Posterior vena cava (tissue), 2 donors: ENCODE measurements around the gene CGGBP1. TPM values are rescaled to one million over a fixed set of nuclear protein-coding genes. Genes with fewer than 3 reads are reported as not detected.

Experiments
- DNase-seq: peaks from one replicate; pipeline ENCODE4 v3.0.0-alpha.2; 2020; ENCODE audit warnings: low spot score
- intact Hi-C, 2 donors: fragments of 100-400 bp; cut with DNase I; formaldehyde crosslinking; loops; one replicate each; pipeline versions ENCODE4 v1.14.1 to v1.14.2; 2022 to 2023
- long read RNA-seq, 2 donors: library from polyadenylated mRNA; unstranded; transcript quantifications; one replicate each; pipeline ENCODE4 v2.0.0, GENCODE V29; 2020 to 2021
- total RNA-seq, 2 donors: library from RNA; stranded (reverse); fragmentation: NEBNext Ultra II Directional; extraction: Animal tissue kit (Norgen Biotek cat#: 25700); gene quantifications; one replicate each; pipeline ENCODE4 v1.2.1, GENCODE V29; 2021
- donor health status: DM: yes; HTN: yes; CAD: no.
- donor health status: DM: yes; HTN: yes; CAD: no.

Gene CGGBP1
- total RNA-seq, result 10 to 100 TPM; 52.7 to 58.4 TPM
- long read RNA-seq, donor 1, full-length matches to known transcripts, result 20 of 32 reads
- long read RNA-seq, donor 1, partial matches to known transcripts, result 0 of 32 reads
- long read RNA-seq, donor 1, other reads (novel, unspliced or antisense), result 12 of 32 reads
- long read RNA-seq, donor 2, full-length matches to known transcripts, result 19 of 21 reads
- long read RNA-seq, donor 2, partial matches to known transcripts, result 1 of 21 reads
- long read RNA-seq, donor 2, other reads (novel, unspliced or antisense), result 1 of 21 reads

- intact Hi-C loops, result no loop called here
- DNase-seq, result peak; percentile 99
These were observed at the start of gene CGGBP1, which contains the start of gene ZNF654 for GRCh38 chr3:88058581-88059379. TSS of gene CGGBP1 (minus strand) at chr3:88059005. CDS start at chr3:88055976, 3,029 bp downstream. TSS of gene ZNF654 (plus strand) at chr3:88059255. CDS start at chr3:88059320, 65 bp downstream.

GRCh38 chr3:88105325-88105724 lies 46.5 kb upstream of the CGGBP1 start:
- intact Hi-C loops, result no loop called here
- no peak for DNase-seq

GRCh38 chr3:88101142-88101541 lies 42.3 kb upstream of the CGGBP1 start:
- DNase-seq, result no peak
- intact Hi-C loops, result no loop called here

- intact Hi-C loops, result no loop called here
- no peak for DNase-seq
These were observed 34.5 kb upstream of the CGGBP1 start for GRCh38 chr3:88093266-88093665.

GRCh38 chr3:88092270-88092669 lies 33.5 kb upstream of the CGGBP1 start:
- no peak for DNase-seq
- intact Hi-C loops, result no loop called here

- intact Hi-C loops, result no loop called here
These were observed 31.9 kb upstream of the CGGBP1 start for GRCh38 chr3:88090681-88091080.

DNA sequence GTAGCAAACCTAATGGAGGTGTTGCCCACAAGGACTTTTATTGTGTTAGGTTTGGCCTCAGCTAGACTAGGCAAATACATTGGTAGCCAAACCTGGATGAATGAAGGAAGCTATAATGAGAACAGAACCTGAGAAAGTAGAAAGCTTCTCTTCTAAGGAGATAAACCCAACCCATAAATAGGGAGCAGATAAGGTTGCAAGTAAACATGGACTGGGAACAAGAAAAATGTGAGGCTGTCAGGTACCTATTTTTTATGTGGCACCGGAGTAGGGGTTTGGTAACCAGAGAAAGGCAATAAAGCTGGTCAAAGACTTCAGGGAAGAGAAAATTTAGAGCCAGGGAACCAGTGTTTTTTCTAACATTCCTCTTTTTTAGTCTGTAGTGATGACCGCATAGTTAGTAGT lies 25.3 kb upstream of the CGGBP1 start:
- intact Hi-C loops, result no loop called here
- DNase-seq, result no peak

More at GRCh38 chr3:88090681-88091080, 31.9 kb upstream of the CGGBP1 start:
- no peak for DNase-seq

DNA sequence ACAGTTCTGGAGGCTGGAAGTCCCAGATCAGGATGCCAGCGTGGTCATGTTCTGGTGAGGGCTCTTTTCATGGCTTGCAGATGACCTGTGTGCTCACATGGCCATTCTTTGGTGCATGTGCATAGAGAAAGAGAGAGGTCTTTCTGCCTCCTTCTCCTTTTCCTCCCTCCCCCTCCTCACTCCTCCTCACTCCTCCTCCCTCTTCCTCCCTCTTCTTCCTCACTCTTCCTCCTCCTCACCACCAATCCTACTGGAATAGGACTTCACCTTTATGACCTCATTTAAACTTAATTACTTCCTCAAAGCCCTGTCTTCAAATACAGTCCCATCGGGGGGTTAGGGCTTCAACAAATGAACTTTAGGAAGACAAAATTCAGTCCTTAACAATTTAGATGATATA lies 24.0 kb upstream of the CGGBP1 start:
- intact Hi-C loops, result no loop called here
- DNase-seq, result no peak

- DNase-seq, result no peak
- intact Hi-C loops, result no loop called here
These were observed 20.1 kb upstream of the CGGBP1 start for GRCh38 chr3:88078932-88079331.

GRCh38 chr3:88076712-88077111 lies 17.9 kb upstream of the CGGBP1 start:
- intact Hi-C loops, result no loop called here
- no peak for DNase-seq

DNA sequence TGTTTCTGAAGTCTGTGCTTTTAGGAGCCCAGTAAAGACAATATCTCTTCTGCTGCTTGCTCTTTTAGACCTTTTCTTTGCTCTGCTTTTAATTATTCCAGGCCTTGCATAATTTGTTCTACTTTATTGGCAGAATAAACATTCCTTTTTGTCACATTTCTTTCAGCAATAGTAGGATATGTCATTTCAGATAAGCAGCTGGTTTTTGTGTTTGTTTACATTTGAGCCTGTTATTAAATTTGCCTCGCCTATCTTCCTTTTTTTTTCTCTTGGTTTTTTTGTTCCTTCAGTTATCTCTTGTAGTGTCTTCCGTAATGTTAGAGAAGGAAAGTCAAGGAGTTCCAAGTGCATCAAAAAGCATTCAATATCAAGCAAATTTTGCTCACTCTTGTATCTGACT lies 16.7 kb upstream of the CGGBP1 start:
- DNase-seq, result no peak
- intact Hi-C loops, result no loop called here

DNA sequence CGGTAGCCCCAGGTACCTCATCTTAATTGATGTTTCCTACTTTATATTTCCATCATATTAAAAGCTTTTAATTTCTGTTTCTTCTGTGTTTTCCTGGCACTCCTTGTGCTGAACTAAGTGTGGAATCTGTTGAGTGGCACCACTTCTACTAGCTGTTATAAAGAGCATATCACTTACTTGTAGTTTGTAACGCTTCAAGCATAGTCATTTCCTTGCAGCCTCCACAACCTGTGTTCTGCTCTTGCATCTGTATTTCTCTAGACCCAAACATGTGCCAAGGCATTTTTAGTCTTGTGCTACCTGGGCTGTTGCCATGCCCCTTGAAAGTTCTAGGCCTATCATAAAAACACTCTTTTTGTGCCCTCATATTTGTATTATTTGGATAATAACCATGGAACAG lies 16.3 kb upstream of the CGGBP1 start:
- intact Hi-C loops, result no loop called here
- DNase-seq, result no peak

- DNase-seq, result no peak
- intact Hi-C loops, result no loop called here
These were observed 2.9 kb upstream of the CGGBP1 start for GRCh38 chr3:88061746-88062145.

DNA sequence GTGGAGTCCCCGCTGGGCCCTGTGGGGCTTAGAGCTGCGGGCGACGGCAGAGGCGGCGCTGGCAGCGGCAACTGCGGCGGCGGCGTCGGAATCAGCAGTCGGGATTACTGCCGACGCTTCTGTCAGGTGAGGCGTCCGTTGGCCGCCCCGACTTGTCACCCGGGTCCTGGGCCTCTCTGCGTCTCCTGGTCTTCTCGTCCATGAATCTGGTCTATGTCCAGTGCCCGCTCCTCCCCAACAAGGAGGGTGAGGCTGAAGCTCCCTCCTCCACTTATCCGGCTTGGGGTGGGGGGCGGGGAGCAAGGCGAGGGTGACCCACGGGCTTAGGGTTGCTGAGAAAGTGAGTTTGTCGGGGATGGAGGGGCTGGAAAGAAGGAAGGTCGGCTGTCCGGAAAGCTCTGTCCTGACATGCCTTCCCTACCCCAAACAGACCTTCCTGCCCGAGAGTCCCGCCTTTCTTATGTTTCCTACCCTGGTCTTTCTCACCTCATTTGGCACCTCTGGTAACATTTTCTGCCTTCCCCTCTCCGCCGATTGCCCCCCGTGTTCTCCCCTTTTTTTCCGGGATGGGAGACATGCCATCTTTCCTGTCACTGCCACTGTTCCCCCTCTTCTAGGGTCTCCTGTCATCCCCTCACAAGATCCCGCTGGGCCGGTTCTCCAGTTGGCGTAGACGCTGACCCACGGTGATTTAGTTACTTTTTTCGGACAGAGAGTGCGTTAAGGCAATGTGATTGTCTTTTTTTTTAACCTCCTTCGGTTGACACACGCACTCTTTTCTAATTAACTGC lies 770 bp upstream of the CGGBP1 start:
- DNase-seq, result no peak
- intact Hi-C loops, result no loop called here

GRCh38 chr3:88058306-88058580 lies 562 bp downstream of the CGGBP1 start:
- no peak for DNase-seq
- intact Hi-C loops, result no loop called here

GRCh38 chr3:88057630-88058305 lies 1.0 kb downstream of the CGGBP1 start:
- intact Hi-C loops, result no loop called here
- no peak for DNase-seq

- intact Hi-C loops, result no loop called here
- no peak for DNase-seq
These were observed 12.0 kb downstream of the CGGBP1 start for GRCh38 chr3:88046766-88047165.

DNA sequence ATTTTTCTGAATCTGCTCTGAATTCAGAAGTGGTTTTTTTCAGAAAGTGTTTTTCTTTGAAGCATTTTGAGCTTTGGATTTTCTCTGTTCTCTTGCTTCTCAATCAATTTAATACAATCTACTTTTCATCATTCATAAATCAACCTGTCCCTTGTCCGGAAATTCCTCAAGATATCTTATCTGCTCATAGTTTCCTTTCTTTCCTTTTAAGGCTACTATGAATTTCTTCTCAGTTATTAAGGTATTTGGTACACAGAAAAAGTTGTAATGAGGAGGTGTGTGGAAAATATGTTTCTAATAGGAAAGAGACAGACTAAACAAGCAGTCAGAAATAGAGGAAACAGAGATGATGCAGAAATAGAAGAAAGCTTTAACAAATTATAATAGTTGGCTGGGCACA lies 14.4 kb downstream of the CGGBP1 start:
- DNase-seq, result no peak
- intact Hi-C loops, result no loop called here

GRCh38 chr3:88041005-88041404 lies 17.8 kb downstream of the CGGBP1 start:
- no peak for DNase-seq

GRCh38 chr3:88040529-88040928 lies 18.3 kb downstream of the CGGBP1 start:
- DNase-seq, result no peak
- intact Hi-C loops, result no loop called here

More at GRCh38 chr3:88041005-88041404, 17.8 kb downstream of the CGGBP1 start:
- intact Hi-C loops, result no loop called here
